Activated CD8-positive, alpha-beta memory T cell treated with anti-CD3 and anti-CD28 coated beads, Interleukin-2, amount 50 U/mL, for 48 hours (primary cell): ENCODE results near the gene ELP4.
"Not testable (repeated sequence)": the region's sequence is repeated elsewhere in the genome, so short reads cannot be mapped to it uniquely, and the experiment has no call there.

ENCODE experiments used
- DNase-seq: peaks from one replicate; pipeline ENCODE4 v3.0.0-alpha.2; 2020

ELP4 gene

GRCh38 chr11:31714840-31715239 is 205.3 kb downstream of the ELP4 start:
- no peak for DNase-seq

- no peak for DNase-seq
Observed at GRCh38 chr11:31720225-31720624, 210.7 kb downstream of the ELP4 start.

- DNase-seq: no peak
Observed at GRCh38 chr11:31720671-31721365, 211.3 kb downstream of the ELP4 start.

GRCh38 chr11:31722754-31723153 is 213.2 kb downstream of the ELP4 start:
- no peak for DNase-seq

GRCh38 chr11:31725176-31725575 is 215.6 kb downstream of the ELP4 start:
- DNase-seq: no peak

- no peak for DNase-seq
Observed at GRCh38 chr11:31728432-31728831, 218.9 kb downstream of the ELP4 start.

GRCh38 chr11:31740131-31740530 is 230.6 kb downstream of the ELP4 start:
- DNase-seq: no peak

- DNase-seq: not testable (repeated sequence)
Observed at GRCh38 chr11:31740731-31741368, 231.3 kb downstream of the ELP4 start.

GRCh38 chr11:31747581-31747980 is 238.0 kb downstream of the ELP4 start:
- DNase-seq: no peak

GRCh38 chr11:31757260-31757835 is 247.8 kb downstream of the ELP4 start:
- DNase-seq: no peak

- no peak for DNase-seq
Observed at GRCh38 chr11:31761636-31762035, 252.1 kb downstream of the ELP4 start.

- no peak for DNase-seq
Observed at GRCh38 chr11:31763296-31763695, 253.7 kb downstream of the ELP4 start.

GRCh38 chr11:31764261-31764660 is 254.7 kb downstream of the ELP4 start:
- no peak for DNase-seq

- no peak for DNase-seq
Observed at GRCh38 chr11:31764766-31765165, 255.2 kb downstream of the ELP4 start.

- DNase-seq: no peak
Observed at GRCh38 chr11:31767066-31767465, 257.5 kb downstream of the ELP4 start.

GRCh38 chr11:31767685-31768084 is 258.1 kb downstream of the ELP4 start:
- no peak for DNase-seq

GRCh38 chr11:31768749-31769640 is 259.4 kb downstream of the ELP4 start:
- no peak for DNase-seq

- DNase-seq: no peak
Observed at GRCh38 chr11:31770011-31770700, 260.6 kb downstream of the ELP4 start.

GRCh38 chr11:31772412-31772811 is 262.8 kb downstream of the ELP4 start:
- no peak for DNase-seq

- DNase-seq: no peak
Observed at GRCh38 chr11:31779374-31779791, 269.8 kb downstream of the ELP4 start.

GRCh38 chr11:31780078-31780477 is 270.5 kb downstream of the ELP4 start:
- no peak for DNase-seq

GRCh38 chr11:31780480-31780971 is 271.0 kb downstream of the ELP4 start:
- DNase-seq: no peak

GRCh38 chr11:31782257-31782656 is 272.7 kb downstream of the ELP4 start:
- DNase-seq: no peak
